GM12878 (cell line): Measurements from ENCODE around the gene CDC6. TPM values are rescaled to one million over a fixed set of nuclear protein-coding genes. Genes with fewer than 3 reads are reported as not detected.

Experiments
- BHLHE40 ChIP-seq, 2 experiments: fragments of 450-650 bp in 1 of 2; IDR thresholded peaks; 2 replicates each; pipeline ENCODE4 v1.6.1; 2011 to 2017; ENCODE audit warnings: low read depth in 2 of 2, borderline replicate concordance in 1 of 2, improper control_type of control experiment in 1 of 2, low read length in 1 of 2, mild to moderate bottlenecking in 1 of 2
- CBX3 ChIP-seq: fragments of 200-600 bp; sonication (generic); IDR thresholded peaks from 2 replicates; pipeline ENCODE4 v1.6.1; 2016; ENCODE audit warnings: low read depth, borderline replicate concordance
- CHD2 ChIP-seq: IDR thresholded peaks from 2 replicates; pipeline ENCODE4 v1.6.1; 2011; ENCODE audit warnings: low read depth, low read length, improper control_type of control experiment, borderline replicate concordance
- CREB1 ChIP-seq: IDR thresholded peaks from 2 replicates; pipeline ENCODE4 v1.6.1; 2012; ENCODE audit warnings: low read depth, mild to moderate bottlenecking, inconsistent platforms
- CREM ChIP-seq: IDR thresholded peaks from 2 replicates; pipeline ENCODE4 v1.6.1; 2014; ENCODE audit warnings: antibody characterized with exemption, low read depth
- HDGF ChIP-seq: fragments of 450-650 bp; IDR thresholded peaks from 2 replicates; pipeline ENCODE4 v1.6.1; 2016; ENCODE audit warnings: antibody characterized with exemption
- LARP7 ChIP-seq: fragments of 450-650 bp; IDR thresholded peaks from 2 replicates; pipeline ENCODE4 v1.6.1; 2017; ENCODE audit warnings: mild to moderate bottlenecking
- MLLT1 ChIP-seq: fragments of 450-650 bp; IDR thresholded peaks from 2 replicates; pipeline ENCODE4 v1.6.1; 2016; ENCODE audit warnings: mild to moderate bottlenecking
- MTA2 ChIP-seq: fragments of 450-650 bp; IDR thresholded peaks from 2 replicates; pipeline ENCODE4 v1.6.1; 2016; ENCODE audit warnings: low read depth, mild to moderate bottlenecking, moderate library complexity
- NR2C1 ChIP-seq: fragments of 450-650 bp; IDR thresholded peaks from 2 replicates; pipeline ENCODE4 v1.6.1; 2017; ENCODE audit warnings: antibody characterized with exemption, mild to moderate bottlenecking, moderate library complexity
- PML ChIP-seq: IDR thresholded peaks from 2 replicates; pipeline ENCODE4 v1.6.1; 2012; ENCODE audit warnings: low read length, inconsistent platforms
- POLR2A ChIP-seq: IDR thresholded peaks from 2 replicates; pipeline ENCODE4 v1.6.1; 2011; ENCODE audit warnings: low read depth, mild to moderate bottlenecking, low read length
- RBBP5 ChIP-seq: fragments of 200-600 bp; sonication (generic); conservative IDR thresholded peaks from 2 replicates; pipeline ENCODE4 v1.6.1; 2016
- RCOR1 ChIP-seq: conservative IDR thresholded peaks from 2 replicates; pipeline ENCODE4 v1.6.1; 2012; ENCODE audit warnings: low read depth, low read length, improper control_type of control experiment
- RFX5 ChIP-seq: IDR thresholded peaks from 2 replicates; pipeline ENCODE4 v1.6.1; 2011; ENCODE audit warnings: low read depth, low read length, improper control_type of control experiment
- SMAD5 ChIP-seq: IDR thresholded peaks from 2 replicates; pipeline ENCODE4 v1.6.1; 2016; ENCODE audit warnings: antibody characterized with exemption, low read depth
- SREBF1 ChIP-seq: IDR thresholded peaks from 2 replicates; pipeline ENCODE4 v1.6.1; 2012; ENCODE audit warnings: mild to moderate bottlenecking, low read length
- SREBF2 ChIP-seq: IDR thresholded peaks from 2 replicates; pipeline ENCODE4 v1.6.1; 2012; ENCODE audit warnings: mild to moderate bottlenecking, low read length
- STAT3 ChIP-seq: IDR thresholded peaks from 2 replicates; pipeline ENCODE4 v1.6.1; 2011; ENCODE audit warnings: low read depth, low read length, improper control_type of control experiment
- TBL1XR1 ChIP-seq: IDR thresholded peaks from 2 replicates; pipeline ENCODE4 v1.6.1; 2012; ENCODE audit warnings: low read depth, low read length, improper control_type of control experiment
- polyA plus RNA-seq, 11 experiments: library from polyadenylated mRNA; depleted of rRNA in 4 of 11; unstranded in 6 of 11; stranded (reverse) in 5 of 11; fragments of >200 nt; fragmentation: Nextera tagmentation in 4 of 11; fragmentation: Illumina TruSeq in 1 of 11; extraction: Ambion mirVana in 4 of 11; extraction: Trizol in 1 of 11; gene quantifications; 1 replicate in 1 of 11; 2 replicates in 10 of 11; pipeline versions ENCODE4 v1.2.1 to v1.2.3, GENCODE V29; 2011 to 2016; ENCODE audit warnings: inconsistent platforms in 2 of 11, missing spikeins in 2 of 11, low read depth in 1 of 11
- total RNA-seq, 4 experiments: library from RNA; depleted of rRNA in 3 of 4; stranded (reverse); fragments of >200 nt in 3 of 4; fragmentation: Illumina TruSeq in 1 of 4; extraction: Trizol in 1 of 4; gene quantifications; 2 replicates each; pipeline versions ENCODE4 v1.2.1 to v1.2.3, GENCODE V29; 2013 to 2021
- TF ChIP-seq, protein P1 (sequence below): fragments of 450-650 bp; IDR thresholded peaks from 2 replicates; pipeline ENCODE4 v1.6.1; 2017; ENCODE audit warnings: mild to moderate bottlenecking, moderate library complexity
- TF ChIP-seq, protein P2 (sequence below): IDR thresholded peaks from 2 replicates; pipeline ENCODE4 v1.6.1; 2012; ENCODE audit warnings: low read depth, low read length, improper control_type of control experiment
- TF ChIP-seq, protein P3 (sequence below): fragments of 450-650 bp; IDR thresholded peaks from 2 replicates; pipeline ENCODE4 v1.6.1; 2017; ENCODE audit warnings: mild to moderate bottlenecking, moderate library complexity

CDC6 gene
- total and polyA plus RNA-seq, 10 of the 15 experiments (the other 5 are each of a cell fraction or from before 2014, with no cell fraction given): 13.3 to 60.9 (median 47.6) TPM

DNA sequence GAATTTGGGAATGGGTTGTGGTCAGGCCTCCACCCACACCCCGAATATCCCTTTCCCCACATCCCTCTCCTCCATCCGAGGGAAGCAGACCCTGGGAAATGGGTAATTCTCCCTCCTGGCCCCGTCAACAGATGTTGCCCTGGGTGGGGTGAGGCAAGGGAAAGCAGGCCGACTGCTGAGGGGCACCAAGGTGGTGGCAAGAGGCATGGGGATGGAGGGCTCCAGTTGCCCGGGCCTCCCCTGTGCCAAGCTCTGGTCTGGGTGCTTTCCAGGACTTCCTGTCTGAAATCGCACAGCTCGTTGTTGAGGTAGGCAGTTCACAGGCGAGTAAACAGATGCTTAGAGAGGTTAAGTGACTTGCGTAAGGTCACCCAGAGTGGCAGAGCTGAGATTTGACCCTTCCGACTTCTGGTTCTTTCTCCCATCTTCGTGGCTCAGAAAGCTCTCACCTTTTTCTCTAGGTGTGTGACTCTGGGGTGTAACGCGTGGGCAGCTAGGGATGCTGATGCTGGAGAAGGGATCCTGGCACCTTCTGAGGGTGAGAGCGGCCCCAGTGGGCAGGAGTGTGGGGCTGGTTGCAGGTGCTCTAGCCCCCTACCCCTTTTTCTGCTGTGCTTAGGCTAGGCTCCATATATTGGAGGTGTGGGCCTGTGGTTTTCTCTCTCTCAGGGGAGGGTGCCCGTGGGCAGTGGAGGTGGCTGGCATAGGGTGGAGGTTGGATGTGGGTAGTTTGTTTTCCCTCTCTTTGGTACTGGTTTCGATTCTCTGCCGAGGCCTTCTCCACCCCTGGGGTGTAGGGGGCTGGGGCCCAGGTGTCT, 38.5 kb downstream of the CDC6 start (continued):
- TF ChIP-seq, protein P1, sequence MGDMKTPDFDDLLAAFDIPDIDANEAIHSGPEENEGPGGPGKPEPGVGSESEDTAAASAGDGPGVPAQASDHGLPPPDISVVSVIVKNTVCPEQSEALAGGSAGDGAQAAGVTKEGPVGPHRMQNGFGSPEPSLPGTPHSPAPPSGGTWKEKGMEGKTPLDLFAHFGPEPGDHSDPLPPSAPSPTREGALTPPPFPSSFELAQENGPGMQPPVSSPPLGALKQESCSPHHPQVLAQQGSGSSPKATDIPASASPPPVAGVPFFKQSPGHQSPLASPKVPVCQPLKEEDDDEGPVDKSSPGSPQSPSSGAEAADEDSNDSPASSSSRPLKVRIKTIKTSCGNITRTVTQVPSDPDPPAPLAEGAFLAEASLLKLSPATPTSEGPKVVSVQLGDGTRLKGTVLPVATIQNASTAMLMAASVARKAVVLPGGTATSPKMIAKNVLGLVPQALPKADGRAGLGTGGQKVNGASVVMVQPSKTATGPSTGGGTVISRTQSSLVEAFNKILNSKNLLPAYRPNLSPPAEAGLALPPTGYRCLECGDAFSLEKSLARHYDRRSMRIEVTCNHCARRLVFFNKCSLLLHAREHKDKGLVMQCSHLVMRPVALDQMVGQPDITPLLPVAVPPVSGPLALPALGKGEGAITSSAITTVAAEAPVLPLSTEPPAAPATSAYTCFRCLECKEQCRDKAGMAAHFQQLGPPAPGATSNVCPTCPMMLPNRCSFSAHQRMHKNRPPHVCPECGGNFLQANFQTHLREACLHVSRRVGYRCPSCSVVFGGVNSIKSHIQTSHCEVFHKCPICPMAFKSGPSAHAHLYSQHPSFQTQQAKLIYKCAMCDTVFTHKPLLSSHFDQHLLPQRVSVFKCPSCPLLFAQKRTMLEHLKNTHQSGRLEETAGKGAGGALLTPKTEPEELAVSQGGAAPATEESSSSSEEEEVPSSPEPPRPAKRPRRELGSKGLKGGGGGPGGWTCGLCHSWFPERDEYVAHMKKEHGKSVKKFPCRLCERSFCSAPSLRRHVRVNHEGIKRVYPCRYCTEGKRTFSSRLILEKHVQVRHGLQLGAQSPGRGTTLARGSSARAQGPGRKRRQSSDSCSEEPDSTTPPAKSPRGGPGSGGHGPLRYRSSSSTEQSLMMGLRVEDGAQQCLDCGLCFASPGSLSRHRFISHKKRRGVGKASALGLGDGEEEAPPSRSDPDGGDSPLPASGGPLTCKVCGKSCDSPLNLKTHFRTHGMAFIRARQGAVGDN: peak; percentile 84
- TF ChIP-seq CHD2 (0 out of 2 replicates have a peak, but pooled peaks have one; percentile 6), BHLHE40 (IDR thresholded peaks at IDR 0.05; ENCODE audit: borderline replicate concordance in 1 of 2, low read depth in 2 of 2, low read length in 1 of 2) (peak; percentile 5 to 24; a peak in 1 of 4 replicates), TBL1XR1 (no peak), SREBF1 (no peak), CREM (peak; percentile 50; the same call in 1 of the 2 replicates), STAT3 (no peak), RBBP5 (no peak), HDGF (no peak), LARP7 (no peak), SMAD5 (no peak), PML (no peak), CREB1 (no peak), NR2C1 (peak; percentile 65), RCOR1 (peak; percentile 76), RFX5 (no peak), POLR2A (no peak), MTA2 (0 out of 2 replicates have a peak, but pooled peaks have one; percentile 16), MLLT1 (no peak), SREBF2 (no peak), CBX3 (no peak)
- TF ChIP-seq, protein P2, sequence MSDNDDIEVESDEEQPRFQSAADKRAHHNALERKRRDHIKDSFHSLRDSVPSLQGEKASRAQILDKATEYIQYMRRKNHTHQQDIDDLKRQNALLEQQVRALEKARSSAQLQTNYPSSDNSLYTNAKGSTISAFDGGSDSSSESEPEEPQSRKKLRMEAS: no peak
- TF ChIP-seq, protein P3, sequence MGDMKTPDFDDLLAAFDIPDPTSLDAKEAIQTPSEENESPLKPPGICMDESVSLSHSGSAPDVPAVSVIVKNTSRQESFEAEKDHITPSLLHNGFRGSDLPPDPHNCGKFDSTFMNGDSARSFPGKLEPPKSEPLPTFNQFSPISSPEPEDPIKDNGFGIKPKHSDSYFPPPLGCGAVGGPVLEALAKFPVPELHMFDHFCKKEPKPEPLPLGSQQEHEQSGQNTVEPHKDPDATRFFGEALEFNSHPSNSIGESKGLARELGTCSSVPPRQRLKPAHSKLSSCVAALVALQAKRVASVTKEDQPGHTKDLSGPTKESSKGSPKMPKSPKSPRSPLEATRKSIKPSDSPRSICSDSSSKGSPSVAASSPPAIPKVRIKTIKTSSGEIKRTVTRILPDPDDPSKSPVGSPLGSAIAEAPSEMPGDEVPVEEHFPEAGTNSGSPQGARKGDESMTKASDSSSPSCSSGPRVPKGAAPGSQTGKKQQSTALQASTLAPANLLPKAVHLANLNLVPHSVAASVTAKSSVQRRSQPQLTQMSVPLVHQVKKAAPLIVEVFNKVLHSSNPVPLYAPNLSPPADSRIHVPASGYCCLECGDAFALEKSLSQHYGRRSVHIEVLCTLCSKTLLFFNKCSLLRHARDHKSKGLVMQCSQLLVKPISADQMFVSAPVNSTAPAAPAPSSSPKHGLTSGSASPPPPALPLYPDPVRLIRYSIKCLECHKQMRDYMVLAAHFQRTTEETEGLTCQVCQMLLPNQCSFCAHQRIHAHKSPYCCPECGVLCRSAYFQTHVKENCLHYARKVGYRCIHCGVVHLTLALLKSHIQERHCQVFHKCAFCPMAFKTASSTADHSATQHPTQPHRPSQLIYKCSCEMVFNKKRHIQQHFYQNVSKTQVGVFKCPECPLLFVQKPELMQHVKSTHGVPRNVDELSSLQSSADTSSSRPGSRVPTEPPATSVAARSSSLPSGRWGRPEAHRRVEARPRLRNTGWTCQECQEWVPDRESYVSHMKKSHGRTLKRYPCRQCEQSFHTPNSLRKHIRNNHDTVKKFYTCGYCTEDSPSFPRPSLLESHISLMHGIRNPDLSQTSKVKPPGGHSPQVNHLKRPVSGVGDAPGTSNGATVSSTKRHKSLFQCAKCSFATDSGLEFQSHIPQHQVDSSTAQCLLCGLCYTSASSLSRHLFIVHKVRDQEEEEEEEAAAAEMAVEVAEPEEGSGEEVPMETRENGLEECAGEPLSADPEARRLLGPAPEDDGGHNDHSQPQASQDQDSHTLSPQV: no peak
